Choroid plexus epithelial cell (primary cell): ENCODE results near the gene L3MBTL1.

Experiments
- DNase-seq: peaks from one replicate; pipeline ENCODE4 v3.0.0-alpha.2; 2010; ENCODE audit warnings: low read depth
- H3K4me3 ChIP-seq: 2 replicates; pipeline ENCODE4 v1.5.1; 2011; ENCODE audit warnings: low read depth, mild to moderate bottlenecking, control low read depth, low read length, moderate library complexity
- CTCF ChIP-seq: conservative IDR thresholded peaks from 2 replicates; pipeline ENCODE4 v1.5.1; 2011; ENCODE audit warnings: low read depth, mild to moderate bottlenecking, control low read depth, inconsistent platforms, low read length, moderate library complexity

The L3MBTL1 gene

GRCh38 chr20:43462660-43463526, 44.6 kb upstream of the L3MBTL1 start:
- TF ChIP-seq CTCF = no peak
- no peak for DNase-seq

GRCh38 chr20:43463527-43464218, 43.8 kb upstream of the L3MBTL1 start:
- TF ChIP-seq CTCF = no peak
- no peak for DNase-seq
- no peak overlapping the region for H3K4me3 ChIP-seq

More at GRCh38 chr20:43462660-43463526, 44.6 kb upstream of the L3MBTL1 start:
- H3K4me3 ChIP-seq = no peak overlapping the region

GRCh38 chr20:43464219-43464790, 43.2 kb upstream of the L3MBTL1 start:
- no peak for DNase-seq
- TF ChIP-seq CTCF = no peak
- H3K4me3 ChIP-seq = no peak overlapping the region

GRCh38 chr20:43465625-43465943, 41.9 kb upstream of the L3MBTL1 start:
- TF ChIP-seq CTCF = no peak
- DNase-seq = no peak
- no peak overlapping the region for H3K4me3 ChIP-seq

- no peak for DNase-seq
- H3K4me3 ChIP-seq = no peak overlapping the region
- no peak for TF ChIP-seq CTCF
Observed at GRCh38 chr20:43467589-43467988, 39.9 kb upstream of the L3MBTL1 start.

- no peak for DNase-seq
- no peak overlapping the region for H3K4me3 ChIP-seq
- TF ChIP-seq CTCF = no peak
Observed at GRCh38 chr20:43472671-43473380, 34.7 kb upstream of the L3MBTL1 start.
